HG03457 (cell line): ENCODE measurements around the gene SMIM11.

Experiments used
- ATAC-seq: cut with Tn5 transposase; IDR thresholded peaks from one replicate; pipeline ENCODE4 v1.9.1; 2021; ENCODE audit warnings: moderate number of reproducible peaks; ENCODE audit not compliant: unreplicated experiment

Gene SMIM11

GRCh38 chr21:34374940-34375618 is at the start of gene SMIM11:
Gene SMIM11, plus strand, starts transcription at chr21:34375507. Its CDS starts 3,998 bp downstream, at chr21:34379505.
- peak; percentile 70 for ATAC-seq

- ATAC-seq, result no peak
Observed at GRCh38 chr21:34330055-34330454, 45.3 kb upstream of the SMIM11 start.

- ATAC-seq, result no peak
Observed at GRCh38 chr21:34331726-34332125, 43.6 kb upstream of the SMIM11 start.

GRCh38 chr21:34332347-34332746 is 43.0 kb upstream of the SMIM11 start:
- ATAC-seq, result no peak

GRCh38 chr21:34333121-34333739 is 42.1 kb upstream of the SMIM11 start:
- no peak for ATAC-seq

GRCh38 chr21:34335316-34335715 is 40.0 kb upstream of the SMIM11 start:
- no peak for ATAC-seq

- ATAC-seq, result no peak
Observed at GRCh38 chr21:34336245-34336644, 39.1 kb upstream of the SMIM11 start.

GRCh38 chr21:34336756-34337391 is 38.4 kb upstream of the SMIM11 start:
- no peak for ATAC-seq

GRCh38 chr21:34337741-34338140 is 37.6 kb upstream of the SMIM11 start:
- no peak for ATAC-seq

GRCh38 chr21:34338226-34338625 is 37.1 kb upstream of the SMIM11 start:
- ATAC-seq, result no peak

GRCh38 chr21:34340061-34340460 is 35.2 kb upstream of the SMIM11 start:
- ATAC-seq, result no peak

GRCh38 chr21:34342476-34342875 is 32.8 kb upstream of the SMIM11 start:
- no peak for ATAC-seq

GRCh38 chr21:34343347-34343746 is 32.0 kb upstream of the SMIM11 start:
- ATAC-seq, result no peak

- no peak for ATAC-seq
Observed at GRCh38 chr21:34343838-34344381, 31.4 kb upstream of the SMIM11 start.

- no peak for ATAC-seq
Observed at GRCh38 chr21:34344584-34344983, 30.7 kb upstream of the SMIM11 start.

GRCh38 chr21:34345091-34345871 is 30.0 kb upstream of the SMIM11 start:
- ATAC-seq, result no peak

GRCh38 chr21:34345892-34346291 is 29.4 kb upstream of the SMIM11 start:
- no peak for ATAC-seq

- ATAC-seq, result no peak
Observed at GRCh38 chr21:34348890-34349519, 26.3 kb upstream of the SMIM11 start.

GRCh38 chr21:34351786-34352241 is 23.5 kb upstream of the SMIM11 start:
- ATAC-seq, result no peak

- no peak for ATAC-seq
Observed at GRCh38 chr21:34352556-34352955, 22.8 kb upstream of the SMIM11 start.

GRCh38 chr21:34353182-34353581 is 22.1 kb upstream of the SMIM11 start:
- ATAC-seq, result no peak
